ENCODE results near the gene TYROBP.

DNA sequence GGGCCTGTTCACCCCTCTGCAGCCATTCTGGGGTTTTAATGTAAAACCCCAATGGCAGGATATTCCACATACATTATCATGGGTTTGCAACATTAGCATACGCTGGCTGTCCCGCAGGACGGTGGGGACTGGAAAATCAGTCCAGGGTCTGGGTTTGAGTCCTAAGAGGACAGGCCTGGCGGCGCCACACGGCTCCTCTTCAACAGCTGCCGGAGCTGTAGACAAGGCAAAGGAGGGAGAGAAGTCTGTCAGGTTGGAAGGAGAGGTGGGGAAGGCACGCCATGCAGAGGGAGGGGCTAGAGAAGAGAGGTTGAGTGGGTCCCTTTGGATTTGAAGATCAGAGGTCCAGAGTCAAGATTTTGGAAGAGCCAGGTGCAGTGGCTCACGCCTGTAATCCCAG, 19.7 kb downstream of the TYROBP start:
- TF ChIP-seq, protein P1, sequence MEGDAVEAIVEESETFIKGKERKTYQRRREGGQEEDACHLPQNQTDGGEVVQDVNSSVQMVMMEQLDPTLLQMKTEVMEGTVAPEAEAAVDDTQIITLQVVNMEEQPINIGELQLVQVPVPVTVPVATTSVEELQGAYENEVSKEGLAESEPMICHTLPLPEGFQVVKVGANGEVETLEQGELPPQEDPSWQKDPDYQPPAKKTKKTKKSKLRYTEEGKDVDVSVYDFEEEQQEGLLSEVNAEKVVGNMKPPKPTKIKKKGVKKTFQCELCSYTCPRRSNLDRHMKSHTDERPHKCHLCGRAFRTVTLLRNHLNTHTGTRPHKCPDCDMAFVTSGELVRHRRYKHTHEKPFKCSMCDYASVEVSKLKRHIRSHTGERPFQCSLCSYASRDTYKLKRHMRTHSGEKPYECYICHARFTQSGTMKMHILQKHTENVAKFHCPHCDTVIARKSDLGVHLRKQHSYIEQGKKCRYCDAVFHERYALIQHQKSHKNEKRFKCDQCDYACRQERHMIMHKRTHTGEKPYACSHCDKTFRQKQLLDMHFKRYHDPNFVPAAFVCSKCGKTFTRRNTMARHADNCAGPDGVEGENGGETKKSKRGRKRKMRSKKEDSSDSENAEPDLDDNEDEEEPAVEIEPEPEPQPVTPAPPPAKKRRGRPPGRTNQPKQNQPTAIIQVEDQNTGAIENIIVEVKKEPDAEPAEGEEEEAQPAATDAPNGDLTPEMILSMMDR (IDR thresholded peaks at IDR 0.05) = no peak
- no peak for TF ChIP-seq POLR2A (IDR thresholded peaks at IDR 0.05)

Data from esophagus squamous epithelium (tissue), 4 donors.